Inflammatory macrophage treated with lipopolysaccharide for 1 hour (primary cell): ENCODE measurements around the gene MEIS2.
A peak's percentile ranks its signal among the peaks of the same experiment; 100 is the strongest.

Experiments used
- DNase-seq, 2 donors: peaks; one replicate each; pipeline ENCODE4 v3.0.0-alpha.2; 2020 to 2022

MEIS2 gene

GRCh38 chr15:36888011-36888992 lies 212.0 kb downstream of the MEIS2 start:
- no peak for DNase-seq

GRCh38 chr15:36887214-36887961 lies 213.0 kb downstream of the MEIS2 start:
- DNase-seq: no peak

- DNase-seq: no peak
Observed at GRCh38 chr15:36886701-36887100, 213.6 kb downstream of the MEIS2 start.

GRCh38 chr15:36886191-36886590 lies 214.2 kb downstream of the MEIS2 start:
- DNase-seq: no peak

- DNase-seq: no peak
Observed at GRCh38 chr15:36885771-36886170, 214.6 kb downstream of the MEIS2 start.

- DNase-seq: no peak
Observed at GRCh38 chr15:36884936-36885635, 215.3 kb downstream of the MEIS2 start.

GRCh38 chr15:36884518-36884875 lies 215.9 kb downstream of the MEIS2 start:
- no peak for DNase-seq

GRCh38 chr15:36883713-36884517 lies 216.4 kb downstream of the MEIS2 start:
- peak; percentile 20 to 76 for DNase-seq

- DNase-seq: no peak
Observed at GRCh38 chr15:36882487-36883131, 217.7 kb downstream of the MEIS2 start.

- DNase-seq: no peak
Observed at GRCh38 chr15:36882056-36882455, 218.3 kb downstream of the MEIS2 start.

- DNase-seq: no peak
Observed at GRCh38 chr15:36881516-36881915, 218.8 kb downstream of the MEIS2 start.

- no peak for DNase-seq
Observed at GRCh38 chr15:36880913-36881460, 219.4 kb downstream of the MEIS2 start.

- DNase-seq: no peak
Observed at GRCh38 chr15:36880224-36880912, 220.0 kb downstream of the MEIS2 start.

- DNase-seq: no peak
Observed at GRCh38 chr15:36879568-36880222, 220.7 kb downstream of the MEIS2 start.

GRCh38 chr15:36878684-36879262 lies 221.6 kb downstream of the MEIS2 start:
- DNase-seq: no peak

GRCh38 chr15:36877796-36878683 lies 222.3 kb downstream of the MEIS2 start:
- no peak for DNase-seq

GRCh38 chr15:36877294-36877693 lies 223.1 kb downstream of the MEIS2 start:
- DNase-seq: no peak

GRCh38 chr15:36875740-36876334 lies 224.5 kb downstream of the MEIS2 start:
- DNase-seq: no peak
